Natural killer cell (primary cell): Measurements from ENCODE around the gene RYR2. TPM values are rescaled to one million over a fixed set of nuclear protein-coding genes. Genes with fewer than 3 reads are reported as not detected.

ENCODE experiments used
- ATAC-seq, 3 donors: fragments of 150-1000 bp in 2 of 3; fragments of 200-7000 bp in 1 of 3; cut with Tn5 transposase; 1 replicate in 1 of 3; 2 replicates in 2 of 3; pipeline ENCODE4 v1.10.0; 2021; ENCODE audit warnings: mild to moderate bottlenecking in 2 of 3, moderate library complexity in 2 of 3
- DNase-seq, 2 donors: peaks; one replicate each; pipeline versions ENCODE4 v3.0.0 to v3.0.0-alpha.2; 2013 to 2021; ENCODE audit warnings: mixed read lengths in 1 of 2
- H3K27ac ChIP-seq: one replicate; pipeline ENCODE4 v1.5.1; 2013; ENCODE audit warnings: mild to moderate bottlenecking, low read length
- H3K27me3 ChIP-seq: one replicate; pipeline ENCODE4 v1.6.1; 2013; ENCODE audit warnings: low read length; ENCODE audit not compliant: control insufficient read depth, insufficient read depth
- H3K36me3 ChIP-seq: one replicate; pipeline ENCODE4 v1.6.1; 2013; ENCODE audit warnings: low read length; ENCODE audit not compliant: control insufficient read depth, insufficient read depth
- H3K4me1 ChIP-seq: one replicate; pipeline ENCODE4 v1.6.1; 2013; ENCODE audit warnings: low read length; ENCODE audit not compliant: control insufficient read depth, insufficient read depth
- H3K4me3 ChIP-seq: one replicate; pipeline ENCODE4 v1.5.1; 2013; ENCODE audit warnings: low read length
- H3K9me3 ChIP-seq: one replicate; pipeline ENCODE4 v1.6.1; 2013; ENCODE audit warnings: low read length; ENCODE audit not compliant: control insufficient read depth, insufficient read depth
- H3K27ac Mint-ChIP-seq, 2 donors: one replicate each; pipeline ENCODE4 v1.8.0; 2022; ENCODE audit warnings: mild to moderate bottlenecking in 2 of 2, mixed read lengths in 2 of 2, moderate library complexity in 1 of 2
- H3K27me3 Mint-ChIP-seq, 2 donors: one replicate each; pipeline ENCODE4 v1.8.0; 2022; ENCODE audit warnings: low read depth in 2 of 2, mixed read lengths in 2 of 2
- H3K36me3 Mint-ChIP-seq: one replicate; pipeline ENCODE4 v1.8.0; 2022; ENCODE audit warnings: mixed read lengths
- H3K4me1 Mint-ChIP-seq, 2 donors: one replicate each; pipeline ENCODE4 v1.8.0; 2022; ENCODE audit warnings: mixed read lengths in 2 of 2
- H3K4me3 Mint-ChIP-seq: one replicate; pipeline ENCODE4 v1.8.0; 2022; ENCODE audit warnings: mild to moderate bottlenecking, moderate library complexity, mixed read lengths
- H3K9me3 Mint-ChIP-seq, 2 donors: one replicate each; pipeline ENCODE4 v1.8.0; 2022; ENCODE audit warnings: mixed read lengths in 2 of 2
- CTCF ChIP-seq: fragments of 200-600 bp; IDR thresholded peaks from one replicate; pipeline ENCODE4 v1.8.0; 2022; ENCODE audit warnings: antibody characterized with exemption
- WGBS: methylation state at CpG from one replicate; pipeline ENCODE4 v1.1.7; 2013; ENCODE audit warnings: missing lambda C conversion rate; ENCODE audit not compliant: insufficient coverage; 5-methylcytosine and 5-hydroxymethylcytosine counted together
- intact Hi-C: fragments of 100-400 bp; cut with micrococcal nuclease; formaldehyde crosslinking; loops from one replicate; pipeline ENCODE4 v1.14.2; 2022
- total RNA-seq, 4 donors: library from RNA; stranded (reverse); fragments of 120-200 nt in 1 of 4; gene quantifications; one replicate each; pipeline versions ENCODE4 v1.2.3 to v1.2.4, GENCODE V29; 2013 to 2022

The RYR2 gene
- total RNA-seq: 1 to 10 TPM in 1 of 3 donors, under 1 TPM in 2; 0.13 to 1.2 (median 0.38) TPM
- 0.38 TPM for total RNA-seq (2013)

DNA sequence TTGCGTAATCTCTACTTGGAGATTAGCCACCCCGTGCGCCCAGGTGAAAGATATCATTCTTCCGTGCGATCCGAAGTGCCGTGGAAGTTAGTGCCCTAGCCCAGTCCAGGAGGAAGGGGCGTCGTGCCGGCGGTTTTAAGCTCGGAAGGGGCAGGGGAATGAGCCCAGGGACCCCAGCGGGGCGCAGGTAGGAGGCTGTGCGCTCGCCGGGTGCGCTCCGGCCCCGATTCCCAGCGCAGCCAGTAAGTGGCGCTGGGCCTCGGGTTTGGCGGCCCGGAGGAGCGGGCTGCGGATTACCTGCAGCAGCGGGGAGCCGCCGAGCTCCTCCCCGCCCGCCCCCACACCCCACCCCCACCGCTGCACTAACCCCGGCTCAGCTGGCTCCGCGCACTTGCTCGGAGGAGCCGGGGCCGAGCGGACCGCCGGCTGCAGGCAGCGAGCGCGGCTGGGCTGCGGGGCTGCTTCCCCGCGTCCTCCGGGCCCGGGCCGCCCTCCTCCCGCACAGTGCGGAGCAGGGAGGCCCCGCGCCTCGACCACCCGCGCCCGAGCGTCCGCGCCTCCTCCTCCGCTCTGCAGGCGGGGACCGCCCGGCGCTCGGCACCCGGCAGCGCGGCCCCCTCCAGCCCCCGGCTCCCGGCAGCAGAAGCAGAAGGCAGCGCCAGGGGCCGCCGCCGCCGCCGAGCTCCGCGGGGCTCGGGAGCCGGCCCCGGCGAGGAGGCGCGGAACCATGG is at the start of gene RYR2:
Gene RYR2 (plus strand): TSS at position 390 of the 731 bp plus-strand sequence. CDS start 338 bp downstream, at position 728.
- H3K27me3 Mint-ChIP-seq: peaks cover 26 to 34% of the 10 kb centered on the region in 2 donors
- intact Hi-C loops: no loop called here
- no peak within 1 kb of the TSS for H3K4me3 ChIP-seq
- H3K36me3 ChIP-seq: no peaks in the 10 kb centered on the region
- H3K4me1 Mint-ChIP-seq: peaks cover 0 to 4% of the 10 kb centered on the region in 2 donors
- H3K9me3 ChIP-seq: no peaks in the 10 kb centered on the region
- no peak within 1 kb of the TSS for H3K27ac Mint-ChIP-seq
- ATAC-seq (no peak), DNase-seq (no peak)
- H3K27ac ChIP-seq: no peak within 1 kb of the TSS
- peaks cover 5% of the 10 kb centered on the region for H3K36me3 Mint-ChIP-seq
- 6% methylated on average over 75 of the region's 87 CpGs for WGBS
- no peaks in the 10 kb centered on the region for H3K4me1 ChIP-seq
- peaks cover 16% of the 10 kb centered on the region for H3K27me3 ChIP-seq
- H3K4me3 Mint-ChIP-seq: no peak within 1 kb of the TSS
- no peak for TF ChIP-seq CTCF
- no peaks in the 10 kb centered on the region for H3K9me3 Mint-ChIP-seq

GRCh38 chr1:236992449-236992848 is 49.5 kb upstream of the RYR2 start:
- Mint-ChIP-seq H3K27me3 (no peaks in the 10 kb centered on the region), H3K9me3 (peaks cover 0 to 4% of the 10 kb centered on the region in 2 donors), H3K4me3 (no peak overlapping the region), H3K27ac (no peak overlapping the region), H3K36me3 (no peaks in the 10 kb centered on the region), H3K4me1 (no peaks in the 10 kb centered on the region)
- Histone ChIP-seq H3K36me3 (no peaks in the 10 kb centered on the region), H3K27ac (no peak overlapping the region), H3K4me1 (no peaks in the 10 kb centered on the region), H3K4me3 (no peak overlapping the region), H3K9me3 (peaks cover 3% of the 10 kb centered on the region), H3K27me3 (no peaks in the 10 kb centered on the region)
- 79% methylated on average over 6 of the region's 8 CpGs for WGBS
- intact Hi-C loops: no loop called here
- no peak for DNase-seq
- TF ChIP-seq CTCF: no peak
- no peak for ATAC-seq

DNA sequence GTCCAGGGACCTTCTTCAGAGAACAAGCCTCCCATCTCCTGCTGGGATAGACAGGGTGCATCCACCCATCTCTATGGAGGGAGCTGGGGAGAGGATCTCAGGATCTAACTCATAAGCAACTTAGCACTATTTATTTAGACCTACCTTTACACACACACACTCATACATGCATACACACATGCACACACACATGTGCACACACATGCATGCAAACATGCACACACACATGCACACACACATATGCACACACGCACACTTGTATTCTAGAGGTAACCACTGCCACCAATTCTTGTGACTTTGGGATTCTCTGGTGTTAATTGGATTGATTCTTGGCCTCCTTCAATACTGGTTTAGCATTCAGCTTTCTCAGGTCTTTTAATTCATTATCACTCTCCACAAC is 47.5 kb upstream of the RYR2 start:
- Mint-ChIP-seq H3K27me3 (no peaks in the 10 kb centered on the region), H3K4me1 (no peaks in the 10 kb centered on the region), H3K9me3 (no peaks in the 10 kb centered on the region), H3K36me3 (no peaks in the 10 kb centered on the region), H3K27ac (no peak overlapping the region), H3K4me3 (no peak overlapping the region)
- no peak for DNase-seq
- no peak for TF ChIP-seq CTCF
- WGBS: 100% methylated on average over 1 of the region's 1 CpG
- Histone ChIP-seq H3K27me3 (no peaks in the 10 kb centered on the region), H3K9me3 (no peaks in the 10 kb centered on the region), H3K4me1 (no peaks in the 10 kb centered on the region), H3K27ac (no peak overlapping the region), H3K36me3 (no peaks in the 10 kb centered on the region), H3K4me3 (no peak overlapping the region)
- no peak for ATAC-seq
- intact Hi-C loops: no loop called here

DNA sequence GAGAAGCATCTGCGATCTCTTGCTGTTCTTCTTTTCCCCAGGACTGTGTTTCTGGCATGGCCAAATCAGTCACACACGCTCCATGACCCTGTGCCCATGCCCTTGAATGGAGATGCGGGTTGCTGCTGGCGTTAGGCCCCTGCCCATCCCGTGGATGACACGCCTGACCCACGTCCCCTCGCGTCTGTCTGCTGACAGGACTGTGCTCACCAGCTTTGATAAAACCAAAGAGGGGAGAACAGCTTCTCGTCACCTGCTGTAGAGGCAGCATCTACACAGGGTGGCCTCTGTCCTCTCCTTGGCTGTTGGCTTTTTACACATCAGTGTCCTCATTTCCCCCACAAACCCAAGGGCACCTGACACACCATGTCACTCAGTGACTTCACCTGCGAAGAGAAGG is 44.6 kb upstream of the RYR2 start:
- Mint-ChIP-seq H3K27me3 (peaks cover 0 to 2% of the 10 kb centered on the region in 2 donors), H3K27ac (no peak overlapping the region), H3K4me1 (no peaks in the 10 kb centered on the region), H3K36me3 (no peaks in the 10 kb centered on the region), H3K9me3 (no peaks in the 10 kb centered on the region), H3K4me3 (no peak overlapping the region)
- intact Hi-C loops: no loop called here
- 85% methylated on average over 11 of the region's 11 CpGs for WGBS
- Histone ChIP-seq H3K4me3 (no peak overlapping the region), H3K4me1 (no peaks in the 10 kb centered on the region), H3K27me3 (no peaks in the 10 kb centered on the region), H3K36me3 (no peaks in the 10 kb centered on the region), H3K9me3 (no peaks in the 10 kb centered on the region), H3K27ac (no peak overlapping the region)
- DNase-seq: no peak
- no peak for TF ChIP-seq CTCF
- no peak for ATAC-seq
